ENCODE results near the gene SERTAD1. TPM values are rescaled to one million over a fixed set of nuclear protein-coding genes. Genes with fewer than 3 reads are reported as not detected.

The SERTAD1 gene
- total and polyA plus RNA-seq, 2 of the 8 experiments (the other 6 are each of a cell fraction or from before 2014, with no cell fraction given), result 5.4 to 6.6 TPM

GRCh38 chr19:40397568-40397906 is 28.3 kb downstream of the SERTAD1 start (continued):
- TF ChIP-seq CHD7 (IDR thresholded peaks at IDR 0.05; ENCODE audit: insufficient replicate concordance, low read length) (no peak), EP300 (IDR thresholded peaks at IDR 0.05; ENCODE audit: borderline replicate concordance in 1 of 2, low read depth in 2 of 2, low read length in 2 of 2) (no peak), RNF2 (IDR thresholded peaks at IDR 0.05; ENCODE audit: borderline replicate concordance, low read depth, low read length, missing control alignments, poor library complexity, severe bottlenecking) (no peak), SRF (IDR thresholded peaks at IDR 0.05; ENCODE audit: low read depth, low read length) (no peak), HDAC6 (IDR thresholded peaks at IDR 0.05; ENCODE audit: low read depth, low read length) (no peak)
